ENCODE results near the gene ADGRF5. TPM values are rescaled to one million over a fixed set of nuclear protein-coding genes. Genes with fewer than 3 reads are reported as not detected.

The ADGRF5 gene
- total and polyA plus RNA-seq, 10 donors: 5.2 to 129 (median 82.3) TPM

DNA sequence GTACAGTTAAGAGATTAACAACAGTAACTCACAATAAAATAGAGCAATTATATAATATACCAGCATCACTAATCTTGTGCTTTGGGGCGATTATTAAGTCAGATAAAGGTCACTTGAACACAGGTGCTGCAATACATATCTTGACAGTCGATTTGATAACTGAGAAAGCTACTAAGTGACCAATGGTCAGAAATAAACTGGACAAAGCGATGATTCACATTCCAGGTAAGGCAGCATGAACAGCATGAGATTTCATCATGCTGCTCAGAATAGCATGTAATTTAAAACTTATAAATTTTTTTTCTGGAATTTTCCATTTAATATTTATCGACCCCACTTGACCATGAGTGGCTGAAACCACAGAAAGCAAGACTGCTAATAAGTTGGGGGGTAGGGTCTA is 15.9 kb upstream of the ADGRF5 start:
- TF ChIP-seq, protein P1, sequence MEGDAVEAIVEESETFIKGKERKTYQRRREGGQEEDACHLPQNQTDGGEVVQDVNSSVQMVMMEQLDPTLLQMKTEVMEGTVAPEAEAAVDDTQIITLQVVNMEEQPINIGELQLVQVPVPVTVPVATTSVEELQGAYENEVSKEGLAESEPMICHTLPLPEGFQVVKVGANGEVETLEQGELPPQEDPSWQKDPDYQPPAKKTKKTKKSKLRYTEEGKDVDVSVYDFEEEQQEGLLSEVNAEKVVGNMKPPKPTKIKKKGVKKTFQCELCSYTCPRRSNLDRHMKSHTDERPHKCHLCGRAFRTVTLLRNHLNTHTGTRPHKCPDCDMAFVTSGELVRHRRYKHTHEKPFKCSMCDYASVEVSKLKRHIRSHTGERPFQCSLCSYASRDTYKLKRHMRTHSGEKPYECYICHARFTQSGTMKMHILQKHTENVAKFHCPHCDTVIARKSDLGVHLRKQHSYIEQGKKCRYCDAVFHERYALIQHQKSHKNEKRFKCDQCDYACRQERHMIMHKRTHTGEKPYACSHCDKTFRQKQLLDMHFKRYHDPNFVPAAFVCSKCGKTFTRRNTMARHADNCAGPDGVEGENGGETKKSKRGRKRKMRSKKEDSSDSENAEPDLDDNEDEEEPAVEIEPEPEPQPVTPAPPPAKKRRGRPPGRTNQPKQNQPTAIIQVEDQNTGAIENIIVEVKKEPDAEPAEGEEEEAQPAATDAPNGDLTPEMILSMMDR (IDR thresholded peaks at IDR 0.05 in 8 of 11, conservative IDR thresholded peaks at IDR 0.05 in 3 of 11): no peak
- no peak for TF ChIP-seq POLR2AphosphoS5 (IDR thresholded peaks at IDR 0.05)
- H3K36me3 ChIP-seq: no peaks in the 10 kb centered on the region
- intact Hi-C loops (cut with DNase I; ENCODE audit: low total_unique reads): no loop called here
- H3K4me1 ChIP-seq: peaks cover 0 to 8% (median 0%) of the 10 kb centered on the region in 6 donors
- no peak overlapping the region for H3K4me3 ChIP-seq
- no peaks in the 10 kb centered on the region for H3K27me3 ChIP-seq (replicated peaks in 1 of 7)
- WGBS, 5 donors: 82 to 90% (median 88%) methylated on average over 4 of the region's 4 CpGs
- H3K9me3 ChIP-seq: no peaks in the 10 kb centered on the region
- H3K27ac ChIP-seq: no peak overlapping the region
- DNase-seq: no peak

DNA sequence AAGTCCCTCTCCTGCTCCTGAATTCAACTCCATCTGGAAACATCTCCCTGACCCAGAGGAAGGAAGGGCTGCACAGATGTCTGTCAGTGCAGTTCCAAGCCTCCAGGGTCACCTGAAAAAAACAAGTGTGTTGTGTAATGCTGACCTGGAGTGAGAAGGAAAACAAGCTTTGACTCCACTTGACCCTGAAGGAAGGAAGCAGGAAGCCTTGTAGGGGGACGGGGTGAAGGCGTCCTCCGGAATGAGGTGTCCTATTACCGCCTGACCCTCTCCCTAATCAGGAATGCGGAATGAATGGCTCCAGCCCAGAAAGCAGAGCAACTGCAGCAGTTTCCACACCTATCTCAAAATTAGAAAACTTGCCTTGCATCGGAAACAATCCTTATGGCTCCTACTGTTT is 13.9 kb upstream of the ADGRF5 start:
- H3K27ac ChIP-seq: no peak overlapping the region
- DNase-seq: no peak
- 56 to 84% (median 75%) methylated on average over 6 of the region's 6 CpGs for WGBS, 5 donors
- no peak overlapping the region for H3K4me3 ChIP-seq
- TF ChIP-seq, protein P1 (IDR thresholded peaks at IDR 0.05 in 8 of 11, conservative IDR thresholded peaks at IDR 0.05 in 3 of 11): no peak
- TF ChIP-seq POLR2A (IDR thresholded peaks at IDR 0.05): no peak
- peak in 1 of 3 donors; percentile 50 for TF ChIP-seq POLR2AphosphoS5 (IDR thresholded peaks at IDR 0.05)
- peaks cover 0 to 8% (median 0%) of the 10 kb centered on the region in 6 donors for H3K4me1 ChIP-seq
- no peaks in the 10 kb centered on the region for H3K9me3 ChIP-seq
- H3K36me3 ChIP-seq: no peaks in the 10 kb centered on the region
- H3K27me3 ChIP-seq (replicated peaks in 1 of 7): no peaks in the 10 kb centered on the region
- intact Hi-C loops (cut with DNase I; ENCODE audit: low total_unique reads): no loop called here

DNA sequence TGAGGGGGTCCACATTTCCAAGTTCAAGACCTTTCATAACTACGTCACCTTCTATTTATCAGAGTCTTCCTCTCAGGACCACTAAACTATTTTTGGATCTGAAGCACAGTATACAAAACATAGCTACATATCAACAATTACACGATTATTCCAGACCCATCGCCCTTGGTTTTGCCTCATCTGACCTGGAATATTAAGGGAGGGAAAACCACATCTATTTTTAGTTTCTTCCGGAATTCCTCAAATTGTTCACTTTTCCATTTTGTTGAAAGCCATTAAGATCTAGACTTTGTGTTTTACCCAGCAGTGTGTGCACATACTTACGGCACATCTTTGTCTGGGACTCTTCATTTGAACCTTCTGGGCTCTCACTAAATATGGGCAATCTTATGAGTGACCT is 12.0 kb upstream of the ADGRF5 start:
- Histone ChIP-seq H3K9me3 (no peaks in the 10 kb centered on the region), H3K36me3 (no peaks in the 10 kb centered on the region), H3K27ac (no peak overlapping the region), H3K4me3 (no peak overlapping the region), H3K27me3 (replicated peaks in 1 of 7) (no peaks in the 10 kb centered on the region), H3K4me1 (peaks cover 0 to 8% (median 0%) of the 10 kb centered on the region in 6 donors)
- TF ChIP-seq POLR2A (IDR thresholded peaks at IDR 0.05) (no peak), POLR2AphosphoS5 (IDR thresholded peaks at IDR 0.05) (no peak)
- TF ChIP-seq, protein P1 (IDR thresholded peaks at IDR 0.05 in 8 of 11, conservative IDR thresholded peaks at IDR 0.05 in 3 of 11): no peak
- no peak for DNase-seq
- intact Hi-C loops (cut with DNase I; ENCODE audit: low total_unique reads): no loop called here
- 72 to 87% (median 83%) methylated on average over 5 of the region's 5 CpGs for WGBS, 5 donors

DNA sequence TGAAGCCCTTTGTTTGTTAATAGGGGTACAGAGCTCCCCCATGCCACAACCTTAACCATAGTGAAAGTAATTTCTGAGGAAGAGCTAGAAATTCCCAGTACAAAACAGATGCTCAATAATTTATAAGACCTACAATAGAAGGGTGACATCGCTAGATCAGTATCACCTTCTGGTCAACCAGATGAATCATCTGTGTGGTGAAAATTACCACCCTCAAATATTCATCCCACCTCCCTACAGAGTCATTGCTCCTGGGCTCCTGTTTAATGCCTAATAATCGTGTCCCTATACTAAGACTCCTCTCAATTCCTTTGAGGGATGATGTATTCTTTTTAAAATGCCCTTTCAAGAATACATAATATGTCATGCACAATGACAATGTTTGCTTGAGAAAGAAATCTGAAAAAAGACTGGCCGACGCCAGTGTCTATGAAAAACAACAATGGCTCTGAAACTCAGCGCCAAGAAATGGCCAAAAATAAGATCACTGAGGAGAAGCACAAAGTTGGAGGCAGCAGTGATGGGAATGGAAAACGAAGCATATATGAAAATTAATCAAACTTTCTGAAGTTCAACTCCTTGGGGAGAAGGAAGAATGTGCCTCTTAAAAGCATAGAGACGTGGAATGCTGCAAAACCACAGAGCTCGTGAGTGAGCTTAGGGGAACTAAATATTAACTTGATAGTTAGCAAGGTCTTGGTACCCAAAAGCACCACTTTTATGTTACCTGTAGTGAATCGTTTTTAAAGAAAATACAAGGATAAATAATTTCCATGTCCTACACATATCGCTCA is 11.0 kb upstream of the ADGRF5 start:
- 70 to 82% (median 75%) methylated on average over 10 of the region's 10 CpGs for WGBS, 5 donors
- no peak overlapping the region for H3K27ac ChIP-seq
- H3K9me3 ChIP-seq: no peaks in the 10 kb centered on the region
- H3K36me3 ChIP-seq: no peaks in the 10 kb centered on the region
- intact Hi-C loops (cut with DNase I; ENCODE audit: low total_unique reads): no loop called here
- H3K4me3 ChIP-seq: no peak overlapping the region
- H3K27me3 ChIP-seq (replicated peaks in 1 of 7): no peaks in the 10 kb centered on the region
- H3K4me1 ChIP-seq: peaks cover 0 to 8% (median 0%) of the 10 kb centered on the region in 6 donors
- DNase-seq: no peak
- TF ChIP-seq POLR2A (IDR thresholded peaks at IDR 0.05): no peak
- TF ChIP-seq, protein P1 (IDR thresholded peaks at IDR 0.05 in 8 of 11, conservative IDR thresholded peaks at IDR 0.05 in 3 of 11): no peak
- TF ChIP-seq POLR2AphosphoS5 (IDR thresholded peaks at IDR 0.05): no peak
